H1 (cell line): ENCODE data around the gene RPL28. TPM values are rescaled to one million over a fixed set of nuclear protein-coding genes. Genes with fewer than 3 reads are reported as not detected.
A peak's percentile ranks its signal among the peaks of the same experiment; 100 is the strongest.

Experiments used
- CTCF ChIA-PET: fragments of 300-600 bp; sonication (Branson Sonifier 250); formaldehyde crosslinking; loops from one replicate; lab custom pipeline; 2021; ENCODE audit not compliant: partially characterized antibody; lab: Charles Lee
- POLR2A ChIA-PET: fragments of 300-600 bp; sonication (Branson Sonifier 250); formaldehyde crosslinking; loops from one replicate; lab custom pipeline; 2021; ENCODE audit warnings: inconsistent platforms; ENCODE audit not compliant: partially characterized antibody; lab: Charles Lee
- DNase-seq, 2 experiments: peaks; one replicate each; pipeline versions ENCODE4 v3.0.0 to v3.0.0-alpha.2; 2010 to 2022; ENCODE audit warnings: low spot score in 2 of 2, low read depth in 1 of 2, mixed read lengths in 1 of 2
- FAIRE-seq: peaks from 2 replicates; lab custom pipeline; 2011; peaks lifted over from hg19 to GRCh38; lab: Jason Lieb, UNC
- H2AFZ ChIP-seq: 2 replicates; pipeline ENCODE4 v1.8.1; 2012; ENCODE audit warnings: low read length, inconsistent platforms
- H2AK5ac ChIP-seq: 2 replicates; pipeline ENCODE4 v1.6.1; 2013; ENCODE audit warnings: low read depth, low read length
- H2BK120ac ChIP-seq: replicated peaks from 2 replicates; pipeline ENCODE3; 2013; ENCODE audit warnings: low read depth, low read length, inconsistent platforms
- H2BK12ac ChIP-seq: 2 replicates; pipeline ENCODE4 v1.6.1; 2013; ENCODE audit warnings: low read depth, low read length
- H2BK15ac ChIP-seq: 2 replicates; pipeline ENCODE4 v1.6.1; 2013; ENCODE audit warnings: low read length
- H2BK20ac ChIP-seq: 2 replicates; pipeline ENCODE4 v1.6.1; 2013; ENCODE audit warnings: low read length
- H2BK5ac ChIP-seq: 2 replicates; pipeline ENCODE4 v1.6.1; 2013; ENCODE audit warnings: low read depth, low read length
- H3K14ac ChIP-seq: 2 replicates; pipeline ENCODE4 v1.6.1; 2013; ENCODE audit warnings: inconsistent platforms; ENCODE audit not compliant: insufficient read length
- H3K18ac ChIP-seq: 2 replicates; pipeline ENCODE4 v1.6.1; 2013; ENCODE audit warnings: low read length; ENCODE audit errors: extremely low read depth
- H3K23ac ChIP-seq: 2 replicates; pipeline ENCODE4 v1.6.1; 2013; ENCODE audit warnings: inconsistent platforms; ENCODE audit not compliant: insufficient read length
- H3K23me2 ChIP-seq: 2 replicates; pipeline ENCODE4 v1.6.1; 2013; ENCODE audit warnings: low read depth, low read length
- H3K27ac ChIP-seq: 2 replicates; pipeline ENCODE4 v1.6.1; 2011; ENCODE audit warnings: low read depth, low read length, inconsistent platforms
- H3K27me3 ChIP-seq, 4 experiments: replicated peaks in 1 of 4; 1 replicate in 1 of 4; 2 replicates in 3 of 4; pipeline versions ENCODE4 v1.6.1 to v1.8.1; 2011 to 2013; ENCODE audit warnings: low read length in 3 of 4, mild to moderate bottlenecking in 3 of 4, inconsistent platforms in 2 of 4, mixed read lengths in 2 of 4, moderate library complexity in 1 of 4; ENCODE audit not compliant: control insufficient read depth in 3 of 4, insufficient read depth in 3 of 4; ENCODE audit errors: extremely low read depth in 1 of 4
- H3K36me3 ChIP-seq, 4 experiments: 2 replicates each; pipeline versions ENCODE4 v1.6.1 to v1.8.1; 2011 to 2013; ENCODE audit warnings: mild to moderate bottlenecking in 4 of 4, low read length in 3 of 4, moderate library complexity in 2 of 4, control low read depth in 1 of 4, inconsistent platforms in 1 of 4; ENCODE audit not compliant: insufficient read depth in 4 of 4, control insufficient read depth in 2 of 4
- H3K4ac ChIP-seq: replicated peaks from 2 replicates; pipeline ENCODE3; 2013; ENCODE audit warnings: low read length, low read depth, mixed read lengths, inconsistent platforms; ENCODE audit not compliant: insufficient read length
- H3K4me1 ChIP-seq, 4 experiments: replicated peaks in 1 of 4; 1 replicate in 1 of 4; 2 replicates in 3 of 4; pipeline versions ENCODE4 v1.6.1 to v1.8.1; 2011 to 2013; ENCODE audit warnings: low read length in 3 of 4, inconsistent platforms in 2 of 4, mixed read lengths in 1 of 4; ENCODE audit not compliant: insufficient read depth in 4 of 4, control insufficient read depth in 3 of 4
- H3K4me2 ChIP-seq, 2 experiments: 2 replicates each; pipeline versions ENCODE4 v1.6.1 to v1.8.1; 2011 to 2013; ENCODE audit warnings: low read depth in 2 of 2, low read length in 2 of 2, control low read depth in 1 of 2, inconsistent platforms in 1 of 2, mild to moderate bottlenecking in 1 of 2; ENCODE audit not compliant: insufficient read depth in 1 of 2
- H3K4me3 ChIP-seq, 4 experiments: fragments of 200-600, 300-600 bp in 1 of 4; sonication (generic), shearing (Covaris generic), sonication (Bioruptor Twin) in 1 of 4; 2 replicates each; pipeline versions ENCODE4 v1.5.1 to v1.8.1; 2011 to 2016; ENCODE audit warnings: low read length in 4 of 4, low read depth in 3 of 4, control low read depth in 2 of 4, inconsistent platforms in 2 of 4, mild to moderate bottlenecking in 2 of 4, mixed read lengths in 1 of 4, moderate library complexity in 1 of 4; ENCODE audit not compliant: insufficient read depth in 2 of 4; ENCODE audit errors: extremely low read depth in 1 of 4
- H3K56ac ChIP-seq: replicated peaks from 2 replicates; pipeline ENCODE3; 2013; ENCODE audit warnings: low read depth, mild to moderate bottlenecking, mixed read lengths, low read length, inconsistent platforms; ENCODE audit not compliant: insufficient read length
- H3K79me1 ChIP-seq: 2 replicates; pipeline ENCODE4 v1.6.1; 2013; ENCODE audit warnings: low read depth, low read length, control low read depth
- H3K79me2 ChIP-seq, 2 experiments: 2 replicates each; pipeline versions ENCODE4 v1.6.1 to v1.8.1; 2012 to 2013; ENCODE audit warnings: low read length in 2 of 2, mild to moderate bottlenecking in 2 of 2, inconsistent platforms in 1 of 2; ENCODE audit not compliant: insufficient read depth in 2 of 2, control insufficient read depth in 1 of 2
- H3K9ac ChIP-seq, 4 experiments: replicated peaks in 1 of 4; 1 replicate in 1 of 4; 2 replicates in 3 of 4; pipeline versions ENCODE4 v1.6.1 to v1.8.1; 2011 to 2013; ENCODE audit warnings: low read depth in 3 of 4, low read length in 3 of 4, control low read depth in 2 of 4, mild to moderate bottlenecking in 2 of 4, moderate library complexity in 2 of 4, inconsistent platforms in 1 of 4; ENCODE audit errors: extremely low read depth in 1 of 4
- H3K9me3 ChIP-seq, 2 experiments: 2 replicates each; pipeline versions ENCODE4 v1.6.1 to v1.8.1; 2012 to 2013; ENCODE audit warnings: mild to moderate bottlenecking in 2 of 2, moderate library complexity in 2 of 2, control low read depth in 1 of 2, inconsistent platforms in 1 of 2, low read depth in 1 of 2, low read length in 1 of 2, mixed read lengths in 1 of 2; ENCODE audit not compliant: insufficient read depth in 2 of 2
- H4K20me1 ChIP-seq, 2 experiments: replicated peaks in 1 of 2; 2 replicates each; pipeline versions ENCODE3 to v1.8.1; 2011 to 2013; ENCODE audit warnings: inconsistent platforms in 2 of 2, low read length in 2 of 2, mild to moderate bottlenecking in 1 of 2; ENCODE audit not compliant: insufficient read depth in 2 of 2, control insufficient read depth in 1 of 2
- H4K5ac ChIP-seq: 2 replicates; pipeline ENCODE4 v1.6.1; 2013; ENCODE audit warnings: low read length, low read depth, mixed read lengths, inconsistent platforms; ENCODE audit not compliant: insufficient read length
- H4K8ac ChIP-seq: 2 replicates; pipeline ENCODE4 v1.8.0; 2013; ENCODE audit warnings: mild to moderate bottlenecking, moderate library complexity, low read length, inconsistent platforms; ENCODE audit not compliant: insufficient read depth; ENCODE audit errors: extremely low read depth
- H4K91ac ChIP-seq: replicated peaks from 2 replicates; pipeline ENCODE3; 2013; ENCODE audit warnings: low read length, mixed read lengths, inconsistent platforms; ENCODE audit not compliant: insufficient read length
- BACH1 ChIP-seq: IDR thresholded peaks from 2 replicates; pipeline ENCODE4 v1.6.1; 2012; ENCODE audit warnings: low read length, improper control_type of control experiment
- CBX8 ChIP-seq: fragments of 300-800, 300-1000 bp; sonication (generic); IDR thresholded peaks from 2 replicates; pipeline ENCODE4 v1.7.1; 2016; ENCODE audit warnings: low read depth, low read length, borderline replicate concordance
- FOSL1 ChIP-seq: IDR thresholded peaks from 2 replicates; pipeline ENCODE4 v1.6.1; 2011; ENCODE audit warnings: mild to moderate bottlenecking, low read depth, low read length, moderate library complexity; ENCODE audit not compliant: insufficient read depth
- KDM1A ChIP-seq: fragments of 200-600, 300-600 bp; sonication (generic); IDR thresholded peaks from 2 replicates; pipeline ENCODE4 v1.7.1; 2016; ENCODE audit warnings: mild to moderate bottlenecking, low read length, borderline replicate concordance
- PHF8 ChIP-seq: fragments of 200-600 bp; sonication (generic); conservative IDR thresholded peaks from 2 replicates; pipeline ENCODE4 v1.7.1; 2012; ENCODE audit warnings: low read depth, mild to moderate bottlenecking, inconsistent platforms, low read length, moderate library complexity
- RAD21 ChIP-seq, 2 experiments: IDR thresholded peaks in 1 of 2; conservative IDR thresholded peaks in 1 of 2; 2 replicates each; pipeline ENCODE4 v1.6.1; 2011; ENCODE audit warnings: low read depth in 2 of 2, low read length in 2 of 2, improper control_type of control experiment in 1 of 2, inconsistent platforms in 1 of 2, mild to moderate bottlenecking in 1 of 2, moderate library complexity in 1 of 2
- RFX5 ChIP-seq: IDR thresholded peaks from 2 replicates; pipeline ENCODE4 v1.6.1; 2011; ENCODE audit warnings: low read depth, low read length, improper control_type of control experiment, borderline replicate concordance
- SAP30 ChIP-seq: fragments of 300-600 bp; sonication (generic); IDR thresholded peaks from 2 replicates; pipeline ENCODE4 v1.7.1; 2012; ENCODE audit warnings: low read length, moderate library complexity, mild to moderate bottlenecking, inconsistent platforms; ENCODE audit not compliant: insufficient read depth, insufficient replicate concordance
- SIN3A ChIP-seq, 2 experiments: IDR thresholded peaks in 1 of 2; conservative IDR thresholded peaks in 1 of 2; 2 replicates each; pipeline ENCODE4 v1.6.1; 2011 to 2012; ENCODE audit warnings: low read length in 2 of 2, improper control_type of control experiment in 1 of 2, low read depth in 1 of 2, mild to moderate bottlenecking in 1 of 2
- TAF1 ChIP-seq: IDR thresholded peaks from 2 replicates; pipeline ENCODE4 v1.6.1; 2011; ENCODE audit warnings: mild to moderate bottlenecking, low read depth, low read length
- WGBS, 2 experiments: shearing (Covaris generic) in 1 of 2; methylation state at CpG; one replicate each; pipeline versions ENCODE4 v1.1.6 to v1.1.7; 2013 to 2015; ENCODE audit warnings: low lambda C conversion rate in 2 of 2, mixed read lengths in 2 of 2, inconsistent platforms in 1 of 2, low coverage in 1 of 2, missing lambda C conversion rate in 1 of 2; ENCODE audit not compliant: insufficient replicate concordance in 2 of 2, insufficient coverage in 1 of 2, insufficient read length in 1 of 2; ENCODE audit errors: extremely low coverage in 1 of 2, missing lambda C conversion rate in 1 of 2; 5-methylcytosine and 5-hydroxymethylcytosine counted together
- polyA plus RNA-seq, 7 experiments: library from polyadenylated mRNA; depleted of rRNA in 3 of 7; stranded (reverse) in 5 of 7; unstranded in 2 of 7; fragments of >200 nt in 5 of 7; fragments of 200-250 nt in 2 of 7; gene quantifications; 1 replicate in 5 of 7; 2 replicates in 1 of 7; 4 replicates in 1 of 7; pipeline versions ENCODE4 v1.2.1 to v1.2.3, GENCODE V29; 2011 to 2013; ENCODE audit warnings: missing spikeins in 2 of 7, mixed read lengths in 2 of 7
- total RNA-seq: library from RNA; stranded (reverse); fragmentation: NEBNext Ultra II Directional; extraction: Animal tissue kit (Norgen Biotek cat#: 25700); gene quantifications from 2 replicates; pipeline ENCODE4 v1.2.1, GENCODE V29; 2021

The RPL28 gene
- total and polyA plus RNA-seq, 2 of the 8 experiments (the other 6 are each of a cell fraction or from before 2014, with no cell fraction given): 2,123 to 8,402 TPM

DNA sequence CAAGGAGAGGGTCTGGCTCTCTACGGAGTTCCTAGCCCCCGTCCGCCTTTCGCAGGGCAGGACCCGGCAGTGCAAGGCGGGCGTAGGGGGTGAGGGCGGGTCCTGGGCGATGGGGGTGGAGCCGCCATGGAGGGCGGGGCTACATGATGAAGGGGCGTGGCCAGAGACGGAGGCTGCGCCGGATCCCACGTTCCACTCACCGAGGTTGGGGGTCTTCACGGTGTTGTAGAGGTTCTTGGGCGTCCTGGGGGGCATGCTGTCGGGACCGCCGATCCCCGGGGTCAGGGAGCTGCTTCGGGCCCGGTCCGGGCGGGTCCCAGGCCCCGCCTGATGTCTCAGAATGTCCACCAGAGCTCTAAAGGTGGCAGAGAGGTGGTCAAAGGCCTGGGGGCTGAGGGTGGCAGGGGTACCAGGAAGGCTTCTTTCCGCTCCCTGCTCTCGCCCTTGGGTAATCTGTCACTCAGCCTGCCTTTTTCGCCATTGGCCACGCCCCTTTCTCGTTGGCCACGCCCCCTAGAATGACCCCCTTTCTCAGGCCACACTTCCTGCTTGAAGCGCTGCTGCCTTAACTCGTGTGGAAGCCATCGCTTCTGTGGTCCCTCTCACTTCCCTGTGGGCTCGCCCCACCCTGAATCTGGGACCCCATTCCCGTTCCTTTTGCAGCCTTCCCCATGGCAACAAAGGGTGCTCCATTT is 54.8 kb downstream of the RPL28 start:
- Histone ChIP-seq H3K36me3 (no peaks in the 10 kb centered on the region), H4K20me1 (peaks cover 6 to 12% of the 10 kb centered on the region in 2 experiments), H4K91ac (peak overlapping the region; percentile 61), H2BK20ac (peak overlapping the region; percentile 1; the same call in 1 of the 2 replicates), H3K4me3 (peak overlapping the region; percentile 32 to 65 (median 47)), H3K23me2 (peaks cover 14% of the 10 kb centered on the region; the same call in 1 of the 2 replicates), H2BK5ac (no peak overlapping the region; the same call in 1 of the 2 replicates), H3K4ac (peak overlapping the region; percentile 10), H3K23ac (no peak overlapping the region), H2BK12ac (peak overlapping the region; percentile 88; the same call in 1 of the 2 replicates), H3K27me3 (peaks cover 39 to 74% (median 65%) of the 10 kb centered on the region in 4 experiments), H4K8ac (peak overlapping the region; percentile 58; the same call in 1 of the 2 replicates), H2AFZ (peak overlapping the region; percentile 12; the same call in 1 of the 2 replicates), H3K79me1 (no peaks in the 10 kb centered on the region), H2BK15ac (no peak overlapping the region; the same call in 1 of the 2 replicates), H3K79me2 (no peaks in the 10 kb centered on the region), H3K27ac (no peak overlapping the region), H2AK5ac (no peak overlapping the region), H3K9me3 (no peaks in the 10 kb centered on the region), H3K14ac (no peak overlapping the region), H3K9ac (peak overlapping the region in 1 of 4 experiments; percentile 3; a peak in 1 of 7 replicates), H3K4me1 (peaks cover 6 to 21% (median 9%) of the 10 kb centered on the region in 4 experiments), H3K18ac (peak overlapping the region; percentile 83), H2BK120ac (peak overlapping the region; percentile 84), H3K56ac (no peak overlapping the region), H4K5ac (no peak overlapping the region), H3K4me2 (peak overlapping the region; percentile 74 to 92)
- 9% methylated on average over 28 of the region's 39 CpGs; no CpG with 5 or more reads in 1 of the 2 experiments for WGBS, 2 experiments
- ChIA-PET CTCF (interaction anchor here (1.2 to 1.6 kb wide), 2 partner anchors 12 to 282 kb away, joined by 3 to 8 read pairs; no protein-coding TSS in a partner anchor), POLR2A (interaction anchor here (0.7 to 1.9 kb wide), 3 partner anchors 51 to 146 kb away, joined by 3 to 5 read pairs (median 4); no protein-coding TSS in a partner anchor)
- FAIRE-seq (peak; percentile 50), DNase-seq (peak in 1 of 2 experiments; percentile 96)
- TF ChIP-seq BACH1: no peak
- TF ChIP-seq PHF8: no peak
- no peak for TF ChIP-seq FOSL1
- TF ChIP-seq RFX5: no peak
- no peak; a peak in 1 of 4 replicates for TF ChIP-seq SIN3A (conservative IDR thresholded peaks at IDR 0.05 in 1 of 2, IDR thresholded peaks at IDR 0.05 in 1 of 2; ENCODE audit: low read depth in 1 of 2, low read length in 2 of 2)
- no peak for TF ChIP-seq KDM1A
- TF ChIP-seq TAF1: 0 out of 2 replicates have a peak, but pooled peaks have one; percentile 47
- TF ChIP-seq SAP30: no peak
- TF ChIP-seq RAD21 (IDR thresholded peaks at IDR 0.05 in 1 of 2, conservative IDR thresholded peaks at IDR 0.05 in 1 of 2; ENCODE audit: low read depth in 2 of 2, low read length in 2 of 2): no peak
- no peak for TF ChIP-seq CBX8
